GM12892 (cell line): Measurements from ENCODE around the gene GPR146.

Experiments used
- POLR2A ChIP-seq: IDR thresholded peaks from 2 replicates; pipeline ENCODE4 v1.6.1; 2011; ENCODE audit warnings: low read depth, low read length, control low read depth
- POLR2AphosphoS5 ChIP-seq: IDR thresholded peaks from 2 replicates; pipeline ENCODE4 v1.6.1; 2011; ENCODE audit warnings: low read depth, low read length, control low read depth

GRCh38 chr7:996079-996872 is 48.1 kb upstream of the GPR146 start:
- TF ChIP-seq POLR2AphosphoS5 (no peak), POLR2A (no peak)
